HepG2 (cell line): Measurements from ENCODE around the gene TNN.

ENCODE experiments used
- CEBPB ChIP-seq: IDR thresholded peaks from 2 replicates; pipeline ENCODE4 v1.6.1; 2011; ENCODE audit warnings: low read depth, low read length, improper control_type of control experiment, borderline replicate concordance
- CTCF ChIP-seq: sonication (generic); formaldehyde crosslinking; IDR thresholded peaks from 2 replicates; pipeline ENCODE4 v1.5.0; 2020; ENCODE audit warnings: mild to moderate bottlenecking, missing genetic modification reagents, moderate library complexity
- FOXO4 ChIP-seq: sonication (generic); formaldehyde crosslinking; conservative IDR thresholded peaks from 2 replicates; pipeline ENCODE4 v1.8.1; 2023; ENCODE audit warnings: missing genetic modification reagents
- KDM1A ChIP-seq: IDR thresholded peaks from 2 replicates; pipeline ENCODE4 v1.6.1; 2016; ENCODE audit warnings: missing compliant biosample characterization
- POLR2A ChIP-seq, 2 experiments: IDR thresholded peaks; 2 replicates each; pipeline ENCODE4 v1.6.1; 2011; ENCODE audit warnings: low read depth in 2 of 2, low read length in 2 of 2, mild to moderate bottlenecking in 1 of 2, moderate library complexity in 1 of 2; ENCODE audit not compliant: insufficient read depth in 1 of 2
- POLR2AphosphoS5 ChIP-seq: IDR thresholded peaks from 2 replicates; pipeline ENCODE4 v1.6.1; 2012; ENCODE audit warnings: low read depth, low read length
- TBX2 ChIP-seq: sonication (generic); formaldehyde crosslinking; IDR thresholded peaks from 2 replicates; pipeline ENCODE4 v1.5.0; 2020; ENCODE audit warnings: missing genetic modification reagents, mild to moderate bottlenecking, borderline replicate concordance
- TRIM24 ChIP-seq: sonication (generic); formaldehyde crosslinking; IDR thresholded peaks from 2 replicates; pipeline ENCODE4 v1.8.0; 2022; ENCODE audit warnings: mild to moderate bottlenecking, missing genetic modification reagents
- ZKSCAN8 ChIP-seq: IDR thresholded peaks from 2 replicates; pipeline ENCODE4 v1.6.1; 2016; ENCODE audit warnings: borderline replicate concordance, missing genetic modification reagents, missing compliant biosample characterization
- TF ChIP-seq, protein P1 (sequence below): sonication (generic); formaldehyde crosslinking; IDR thresholded peaks from 2 replicates; pipeline ENCODE4 v1.5.1; 2020; ENCODE audit warnings: mild to moderate bottlenecking, missing genetic modification reagents, moderate library complexity

DNA sequence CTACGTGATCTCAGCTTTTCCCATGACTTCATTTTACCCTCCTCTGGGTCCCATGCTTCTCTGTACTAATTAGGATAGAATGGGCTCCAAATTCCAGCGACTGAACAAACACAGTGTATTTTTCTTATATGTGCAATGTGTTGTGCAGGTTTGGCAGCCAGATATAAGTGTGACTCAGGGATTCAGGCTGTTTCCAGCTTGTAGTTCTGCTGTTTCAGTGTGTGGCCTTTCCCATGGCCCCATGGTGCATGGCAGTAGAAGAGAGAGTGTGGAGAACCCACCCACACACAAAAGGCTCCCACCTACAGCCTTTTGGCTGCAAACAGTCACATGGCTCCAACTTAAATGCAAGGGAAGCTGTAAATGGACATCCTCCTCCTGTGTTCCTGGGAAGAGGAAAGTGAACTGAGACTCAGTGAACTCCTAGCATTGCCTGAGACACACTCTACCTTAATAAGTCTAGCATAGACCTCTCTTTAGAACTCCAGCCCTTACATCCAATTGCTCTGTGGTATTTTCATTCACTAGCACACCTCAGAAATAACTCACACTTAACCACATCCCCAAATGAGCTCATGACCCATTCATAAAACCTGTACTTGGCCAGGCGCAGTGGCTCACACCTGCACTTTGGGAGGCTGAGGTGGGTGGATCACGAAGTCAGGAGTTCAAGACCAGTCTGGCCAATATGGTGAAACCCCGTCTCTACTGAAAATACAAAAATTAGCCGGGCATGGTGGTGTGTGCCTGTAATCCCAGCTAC, 66.2 kb downstream of the TNN start:
- TF ChIP-seq FOXO4 (CRISPR knock-in tag) (no peak), KDM1A (CRISPR knock-in tag) (no peak), TRIM24 (CRISPR knock-in tag) (no peak), POLR2AphosphoS5 (no peak), POLR2A (IDR thresholded peaks at IDR 0.05; ENCODE audit: insufficient read depth in 1 of 2, low read depth in 2 of 2, low read length in 2 of 2) (no peak), CTCF (no peak), ZKSCAN8 (CRISPR knock-in tag) (no peak), TBX2 (CRISPR knock-in tag) (no peak), CEBPB (no peak)
- TF ChIP-seq, protein P1, sequence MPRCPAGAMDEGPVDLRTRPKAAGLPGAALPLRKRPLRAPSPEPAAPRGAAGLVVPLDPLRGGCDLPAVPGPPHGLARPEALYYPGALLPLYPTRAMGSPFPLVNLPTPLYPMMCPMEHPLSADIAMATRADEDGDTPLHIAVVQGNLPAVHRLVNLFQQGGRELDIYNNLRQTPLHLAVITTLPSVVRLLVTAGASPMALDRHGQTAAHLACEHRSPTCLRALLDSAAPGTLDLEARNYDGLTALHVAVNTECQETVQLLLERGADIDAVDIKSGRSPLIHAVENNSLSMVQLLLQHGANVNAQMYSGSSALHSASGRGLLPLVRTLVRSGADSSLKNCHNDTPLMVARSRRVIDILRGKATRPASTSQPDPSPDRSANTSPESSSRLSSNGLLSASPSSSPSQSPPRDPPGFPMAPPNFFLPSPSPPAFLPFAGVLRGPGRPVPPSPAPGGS = no peak
